Stomach (tissue), 9 donors: ENCODE data around the gene MRC2. TPM values are rescaled to one million over a fixed set of nuclear protein-coding genes. Genes with fewer than 3 reads are reported as not detected.
"Not testable (repeated sequence)": the region's sequence is repeated elsewhere in the genome, so short reads cannot be mapped to it uniquely, and the experiment has no call there.

ENCODE experiments used
- DNase-seq, 2 donors: peaks; one replicate each; pipeline versions ENCODE4 v3.0.0 to v3.0.0-alpha.2; 2013 to 2019
- H3K27ac ChIP-seq, 5 donors: fragments of 200-600 bp in 4 of 5; sonication (generic) in 4 of 5; one replicate each; pipeline ENCODE4 v1.5.1; 2013 to 2019; ENCODE audit warnings: mild to moderate bottlenecking in 1 of 5, moderate library complexity in 1 of 5
- H3K27me3 ChIP-seq, 3 donors: fragments of 200-600 bp; sonication (generic); one replicate each; pipeline ENCODE4 v1.5.1; 2017 to 2019; ENCODE audit warnings: mixed run types in 1 of 3
- H3K36me3 ChIP-seq, 4 donors: fragments of 200-600 bp; sonication (generic); 1 replicate in 3 of 4; 2 replicates in 1 of 4; pipeline ENCODE4 v1.5.1; 2016 to 2019
- H3K4me1 ChIP-seq, 4 donors: fragments of 200-600 bp; sonication (generic); one replicate each; pipeline ENCODE4 v1.5.1; 2016 to 2019
- H3K4me3 ChIP-seq, 4 donors: fragments of 200-600 bp; sonication (generic) in 3 of 4; one replicate each; pipeline ENCODE4 v1.5.1; 2016 to 2019; ENCODE audit warnings: mild to moderate bottlenecking in 1 of 4
- H3K9me3 ChIP-seq, 4 donors: fragments of 200-600 bp; sonication (generic); one replicate each; pipeline ENCODE4 v1.5.1; 2016 to 2019
- CTCF ChIP-seq, 7 experiments: fragments of 450-650 bp in 4 of 7; fragments of 200-600 bp in 3 of 7; sonication (generic) in 3 of 7; IDR thresholded peaks; one replicate each; pipeline ENCODE4 v1.5.1; 2016 to 2019; ENCODE audit warnings: antibody characterized with exemption in 7 of 7, control low read depth in 2 of 7, mild to moderate bottlenecking in 1 of 7
- EP300 ChIP-seq: sonication (generic); formaldehyde crosslinking; IDR thresholded peaks from one replicate; pipeline ENCODE4 v1.6.1; 2017; ENCODE audit warnings: antibody characterized with exemption
- POLR2A ChIP-seq, 4 donors: fragments of 450-650 bp; IDR thresholded peaks; one replicate each; pipeline ENCODE4 v1.6.1; 2016; ENCODE audit warnings: antibody characterized with exemption in 4 of 4, control low read depth in 2 of 4, mild to moderate bottlenecking in 1 of 4, moderate library complexity in 1 of 4
- POLR2AphosphoS5 ChIP-seq, 3 donors: sonication (generic); formaldehyde crosslinking; IDR thresholded peaks; one replicate each; pipeline ENCODE4 v1.6.1; 2016; ENCODE audit warnings: antibody characterized with exemption in 3 of 3
- WGBS, 5 donors: extraction: QIAGEN DNeasy Blood & Tissue Kit in 3 of 5; methylation state at CpG; one replicate each; pipeline versions ENCODE4 v1.1.5 to v1.1.7; 2013 to 2018; 5-methylcytosine and 5-hydroxymethylcytosine counted together
- intact Hi-C: fragments of 100-400 bp; cut with DNase I; formaldehyde crosslinking; loops from one replicate; pipeline ENCODE4 v1.15.1; 2023; ENCODE audit warnings: low total_unique reads
- polyA plus RNA-seq, 3 donors: library from polyadenylated mRNA; stranded (reverse); fragments of 200-250 nt; gene quantifications; one replicate each; pipeline ENCODE4 v1.2.3, GENCODE V29; 2013
- total RNA-seq, 5 donors: library from RNA; depleted of rRNA; stranded (reverse); fragments of >200 nt; gene quantifications; one replicate each; pipeline versions ENCODE4 v1.1.0 to v1.2.3, GENCODE V29; 2014 to 2016
- donor health status: healthy with polysubstance abuse.
- donor health status: Bipolar disorder and iron deficiency.
- donor health status: healthy.

MRC2 gene
- total and polyA plus RNA-seq, 8 donors = 4.7 to 107 (median 13.8) TPM

GRCh38 chr17:62696256-62696655 lies 68.8 kb downstream of the MRC2 start:
- H3K4me1 ChIP-seq = no peaks in the 10 kb centered on the region
- TF ChIP-seq CTCF (IDR thresholded peaks at IDR 0.05) (no peak), POLR2AphosphoS5 (IDR thresholded peaks at IDR 0.05) (no peak), EP300 (no peak), POLR2A (IDR thresholded peaks at IDR 0.05) (no peak)
- intact Hi-C loops = no loop called here
- no peak overlapping the region for H3K27ac ChIP-seq
- H3K4me3 ChIP-seq = no peak overlapping the region
- no peak for DNase-seq
- H3K27me3 ChIP-seq = no peaks in the 10 kb centered on the region
- WGBS, 5 donors = 89 to 93% (median 91%) methylated on average over 10 of the region's 10 CpGs
- no peaks in the 10 kb centered on the region for H3K9me3 ChIP-seq
- H3K36me3 ChIP-seq = peaks cover 0 to 10% (median 0%) of the 10 kb centered on the region in 4 donors

GRCh38 chr17:62696726-62697490 lies 69.4 kb downstream of the MRC2 start:
- peaks cover 0 to 9% (median 0%) of the 10 kb centered on the region in 4 donors for H3K36me3 ChIP-seq
- no peaks in the 10 kb centered on the region for H3K27me3 ChIP-seq
- H3K9me3 ChIP-seq = no peaks in the 10 kb centered on the region
- intact Hi-C loops = no loop called here
- H3K27ac ChIP-seq = no peak overlapping the region
- DNase-seq = no peak
- no peak for TF ChIP-seq EP300
- no peak for TF ChIP-seq CTCF (IDR thresholded peaks at IDR 0.05)
- H3K4me3 ChIP-seq = no peak overlapping the region
- H3K4me1 ChIP-seq = no peaks in the 10 kb centered on the region
- WGBS, 5 donors = 82 to 87% (median 84%) methylated on average over 23 to 27 of the region's 27 CpGs

GRCh38 chr17:62698459-62698858 lies 71.0 kb downstream of the MRC2 start:
- H3K36me3 ChIP-seq, H3K27me3 ChIP-seq, intact Hi-C loops, H3K27ac ChIP-seq, H3K4me3 ChIP-seq, H3K4me1 ChIP-seq, H3K9me3 ChIP-seq, DNase-seq: not testable (repeated sequence)
- WGBS, 5 donors = 77 to 90% (median 83%) methylated on average over 11 of the region's 11 CpGs

GRCh38 chr17:62700964-62701705 lies 73.7 kb downstream of the MRC2 start:
- no peaks in the 10 kb centered on the region for H3K36me3 ChIP-seq
- TF ChIP-seq CTCF (IDR thresholded peaks at IDR 0.05) (no peak), EP300 (no peak), POLR2AphosphoS5 (IDR thresholded peaks at IDR 0.05) (no peak), POLR2A (IDR thresholded peaks at IDR 0.05) (no peak)
- DNase-seq = no peak

More at GRCh38 chr17:62700964-62701705, 73.7 kb downstream of the MRC2 start:
- no peak overlapping the region for H3K27ac ChIP-seq
- WGBS, 5 donors = 63 to 82% (median 77%) methylated on average over 11 to 12 of the region's 12 CpGs
- H3K4me1 ChIP-seq = peaks cover 16 to 33% (median 27%) of the 10 kb centered on the region in 4 donors
- H3K27me3 ChIP-seq = peaks cover 0 to 8% (median 0%) of the 10 kb centered on the region in 3 donors
- no peak overlapping the region for H3K4me3 ChIP-seq
- intact Hi-C loops = loop anchor here (5.0 to 10.0 kb wide), 2 partner anchors 266 to 724 kb away; partner anchors contain the start of gene TANC2
- no peaks in the 10 kb centered on the region for H3K9me3 ChIP-seq
